DOHH2 (cell line): Measurements from ENCODE around the gene ZNRF1.

Experiments used
- H3F3A ChIP-seq: fragments of 200-600 bp; sonication (generic), shearing (Covaris generic); 2 replicates; pipeline ENCODE4 v1.6.0; 2016; ENCODE audit warnings: antibody characterized with exemption, mild to moderate bottlenecking; ENCODE audit not compliant: control insufficient read depth, insufficient read depth
- H3K27ac ChIP-seq: fragments of 200-600 bp; sonication (generic); 2 replicates; pipeline ENCODE4 v1.5.1; 2014; ENCODE audit warnings: low read depth, mild to moderate bottlenecking, low read length, moderate library complexity
- H3K27me3 ChIP-seq: fragments of 200-600 bp; sonication (generic); 2 replicates; pipeline ENCODE4 v1.6.1; 2014; ENCODE audit warnings: mild to moderate bottlenecking, low read length, mixed read lengths; ENCODE audit not compliant: control insufficient read depth
- H3K36me3 ChIP-seq: fragments of 200-600 bp; sonication (generic); 2 replicates; pipeline ENCODE4 v1.6.1; 2014; ENCODE audit warnings: mild to moderate bottlenecking, low read length, moderate library complexity, mixed read lengths; ENCODE audit not compliant: control insufficient read depth
- H3K4me1 ChIP-seq: fragments of 200-600 bp; sonication (generic); 2 replicates; pipeline ENCODE4 v1.6.1; 2014; ENCODE audit warnings: mild to moderate bottlenecking, low read length, mixed read lengths; ENCODE audit not compliant: control insufficient read depth
- H3K4me2 ChIP-seq: fragments of 200-600 bp; sonication (generic); 2 replicates; pipeline ENCODE4 v1.6.0; 2014; ENCODE audit warnings: mild to moderate bottlenecking, low read length, moderate library complexity
- H3K4me3 ChIP-seq: fragments of 200-600 bp; sonication (generic); 2 replicates; pipeline ENCODE4 v1.5.1; 2014; ENCODE audit warnings: mild to moderate bottlenecking, low read length, mixed read lengths
- H3K79me2 ChIP-seq: fragments of 200-600 bp; sonication (generic); 2 replicates; pipeline ENCODE4 v1.6.1; 2014; ENCODE audit warnings: mild to moderate bottlenecking, low read length, mixed read lengths; ENCODE audit not compliant: control insufficient read depth
- H3K9me2 ChIP-seq: fragments of 200-600 bp; sonication (generic); replicated peaks from 2 replicates; pipeline ENCODE4 v1.6.1; 2014; ENCODE audit warnings: mild to moderate bottlenecking, low read length, mixed read lengths; ENCODE audit not compliant: control insufficient read depth
- H3K9me3 ChIP-seq: fragments of 200-600 bp; sonication (generic); 2 replicates; pipeline ENCODE4 v1.6.1; 2014; ENCODE audit warnings: antibody characterized with exemption, low read length, mixed read lengths; ENCODE audit not compliant: control insufficient read depth, insufficient read depth
- H4K20me1 ChIP-seq: fragments of 200-600 bp; sonication (generic); 2 replicates; pipeline ENCODE4 v1.6.0; 2014; ENCODE audit warnings: low read depth, mild to moderate bottlenecking, antibody characterized with exemption, low read length, moderate library complexity; ENCODE audit not compliant: control insufficient read depth, insufficient read depth
- EZH2phosphoT487 ChIP-seq: fragments of 200-600 bp; sonication (generic); IDR thresholded peaks from 2 replicates; pipeline ENCODE4 v1.6.1; 2017; ENCODE audit warnings: borderline replicate concordance, mild to moderate bottlenecking, antibody characterized with exemption, low read length, moderate library complexity, mixed read lengths
- TF ChIP-seq, protein P1 (sequence below): fragments of 200-600 bp; sonication (generic); IDR thresholded peaks from one replicate; pipeline ENCODE4 v1.5.1; 2014; ENCODE audit warnings: antibody characterized with exemption, mild to moderate bottlenecking, low read depth, low read length; ENCODE audit not compliant: poor library complexity, severe bottlenecking

The ZNRF1 gene

DNA sequence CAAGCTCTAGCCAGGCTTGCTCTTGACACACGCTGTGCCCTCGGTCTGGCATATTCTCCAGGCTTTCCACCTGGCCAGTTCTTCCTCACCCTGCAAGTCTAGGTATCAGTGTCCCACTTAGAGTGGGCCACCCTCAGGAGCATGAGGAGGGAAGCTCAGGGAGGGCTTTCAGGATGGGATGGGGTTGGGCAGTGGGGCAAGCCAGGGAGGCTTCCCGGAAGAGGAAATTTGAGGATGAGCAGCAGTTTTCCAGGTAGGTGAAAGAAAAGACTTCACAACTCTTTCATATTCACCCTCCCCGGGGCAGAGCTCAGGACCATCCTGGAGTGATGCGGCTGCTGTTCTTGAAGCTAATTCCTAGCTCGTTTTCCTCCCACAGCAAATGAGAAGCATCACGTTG, 132.3 kb downstream of the ZNRF1 start:
- Histone ChIP-seq H3K4me1 (peaks cover 3% of the 10 kb centered on the region; the same call in 1 of the 2 replicates), H3K27ac (no peak overlapping the region), H3K9me3 (peaks cover 8% of the 10 kb centered on the region; the same call in 1 of the 2 replicates), H3K4me2 (no peak overlapping the region), H3K4me3 (no peak overlapping the region), H3K27me3 (no peaks in the 10 kb centered on the region), H3F3A (no peaks in the 10 kb centered on the region), H3K79me2 (no peaks in the 10 kb centered on the region), H4K20me1 (no peaks in the 10 kb centered on the region), H3K9me2 (no peaks in the 10 kb centered on the region), H3K36me3 (no peaks in the 10 kb centered on the region)
- TF ChIP-seq, protein P1, sequence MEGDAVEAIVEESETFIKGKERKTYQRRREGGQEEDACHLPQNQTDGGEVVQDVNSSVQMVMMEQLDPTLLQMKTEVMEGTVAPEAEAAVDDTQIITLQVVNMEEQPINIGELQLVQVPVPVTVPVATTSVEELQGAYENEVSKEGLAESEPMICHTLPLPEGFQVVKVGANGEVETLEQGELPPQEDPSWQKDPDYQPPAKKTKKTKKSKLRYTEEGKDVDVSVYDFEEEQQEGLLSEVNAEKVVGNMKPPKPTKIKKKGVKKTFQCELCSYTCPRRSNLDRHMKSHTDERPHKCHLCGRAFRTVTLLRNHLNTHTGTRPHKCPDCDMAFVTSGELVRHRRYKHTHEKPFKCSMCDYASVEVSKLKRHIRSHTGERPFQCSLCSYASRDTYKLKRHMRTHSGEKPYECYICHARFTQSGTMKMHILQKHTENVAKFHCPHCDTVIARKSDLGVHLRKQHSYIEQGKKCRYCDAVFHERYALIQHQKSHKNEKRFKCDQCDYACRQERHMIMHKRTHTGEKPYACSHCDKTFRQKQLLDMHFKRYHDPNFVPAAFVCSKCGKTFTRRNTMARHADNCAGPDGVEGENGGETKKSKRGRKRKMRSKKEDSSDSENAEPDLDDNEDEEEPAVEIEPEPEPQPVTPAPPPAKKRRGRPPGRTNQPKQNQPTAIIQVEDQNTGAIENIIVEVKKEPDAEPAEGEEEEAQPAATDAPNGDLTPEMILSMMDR, result no peak

DNA sequence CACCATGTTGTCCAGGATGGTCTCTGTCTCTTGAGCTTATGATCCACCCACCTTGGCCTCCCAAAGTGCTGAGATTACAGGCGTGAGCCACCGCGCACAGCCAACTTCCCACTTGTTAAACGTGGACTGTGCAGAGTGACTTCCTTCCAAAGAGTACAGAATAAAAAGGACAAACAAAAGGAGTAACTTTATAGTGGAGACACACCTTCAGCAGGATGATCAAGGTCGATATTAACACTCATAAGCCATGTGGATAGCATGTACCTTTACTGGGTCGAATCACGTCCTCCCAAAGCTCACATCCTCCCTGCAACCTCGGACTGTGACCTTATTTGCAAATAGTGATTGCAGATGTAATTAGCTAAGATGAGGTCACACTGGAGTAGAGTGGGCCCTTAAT, 139.4 kb downstream of the ZNRF1 start:
- TF ChIP-seq EZH2phosphoT487, result no peak
- TF ChIP-seq, protein P1, result no peak

DNA sequence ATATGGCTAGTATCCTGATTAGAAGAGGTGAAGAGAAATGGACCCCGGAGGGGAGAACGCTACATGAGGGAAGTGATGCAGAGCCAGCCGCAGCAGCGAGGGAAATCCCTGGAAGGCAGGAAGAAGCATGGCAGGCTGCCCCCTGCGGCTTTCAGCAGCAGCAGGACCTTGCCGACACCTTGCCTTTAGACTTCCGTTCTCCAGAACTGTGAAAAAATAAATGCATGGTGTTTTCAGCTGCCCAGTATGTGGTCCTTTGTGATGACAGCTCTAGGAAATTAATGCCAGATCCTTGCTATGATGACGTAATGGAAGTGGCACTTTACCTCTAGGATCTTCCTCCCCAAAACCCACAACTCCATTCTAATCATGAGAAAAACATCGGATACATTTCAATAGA, 139.8 kb downstream of the ZNRF1 start:
- no peak overlapping the region for H3K4me2 ChIP-seq
- TF ChIP-seq, protein P1, result no peak
- TF ChIP-seq EZH2phosphoT487, result no peak
- no peak overlapping the region for H3K4me3 ChIP-seq
- no peaks in the 10 kb centered on the region for H3K36me3 ChIP-seq
- no peaks in the 10 kb centered on the region for H3K27me3 ChIP-seq
- H3F3A ChIP-seq, result no peaks in the 10 kb centered on the region
- H3K9me2 ChIP-seq, result no peaks in the 10 kb centered on the region
- no peaks in the 10 kb centered on the region for H3K9me3 ChIP-seq
- H3K4me1 ChIP-seq, result no peaks in the 10 kb centered on the region
- no peak overlapping the region for H3K27ac ChIP-seq
- no peaks in the 10 kb centered on the region for H3K79me2 ChIP-seq
- H4K20me1 ChIP-seq, result no peaks in the 10 kb centered on the region

More for the DNA sequence above, 139.4 kb downstream of the ZNRF1 start:
- Histone ChIP-seq H3F3A (no peaks in the 10 kb centered on the region), H3K27me3 (no peaks in the 10 kb centered on the region), H3K4me1 (no peaks in the 10 kb centered on the region), H4K20me1 (no peaks in the 10 kb centered on the region), H3K9me3 (no peaks in the 10 kb centered on the region), H3K79me2 (no peaks in the 10 kb centered on the region), H3K4me2 (no peak overlapping the region), H3K27ac (no peak overlapping the region), H3K9me2 (no peaks in the 10 kb centered on the region), H3K36me3 (no peaks in the 10 kb centered on the region), H3K4me3 (no peak overlapping the region)

DNA sequence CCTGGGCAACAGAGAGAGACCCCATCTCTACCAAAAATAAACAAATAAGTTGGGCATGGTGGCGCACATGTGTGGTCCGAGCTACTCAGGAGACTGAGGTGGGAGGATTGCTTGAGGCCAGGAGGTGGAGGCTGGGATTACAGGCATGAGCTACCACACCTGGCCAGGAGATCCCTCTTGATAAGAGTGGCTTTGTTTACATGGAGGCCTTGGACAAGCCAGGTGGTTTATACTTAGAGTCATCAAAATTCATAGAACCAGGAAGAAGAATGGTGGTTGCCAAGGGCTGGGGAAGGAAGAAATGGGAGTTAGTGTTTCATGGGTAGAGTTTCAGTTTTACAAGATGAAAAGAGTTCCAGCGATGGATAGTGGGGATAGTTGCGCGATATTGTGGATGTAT, 140.7 kb downstream of the ZNRF1 start:
- no peak overlapping the region for H3K4me2 ChIP-seq
- no peaks in the 10 kb centered on the region for H4K20me1 ChIP-seq
- no peaks in the 10 kb centered on the region for H3K79me2 ChIP-seq
- H3K27ac ChIP-seq, result no peak overlapping the region
- no peaks in the 10 kb centered on the region for H3F3A ChIP-seq
- H3K4me1 ChIP-seq, result no peaks in the 10 kb centered on the region
- no peaks in the 10 kb centered on the region for H3K36me3 ChIP-seq
- no peak overlapping the region for H3K4me3 ChIP-seq
- TF ChIP-seq, protein P1, result no peak
- TF ChIP-seq EZH2phosphoT487, result no peak
- H3K9me3 ChIP-seq, result no peaks in the 10 kb centered on the region
- H3K9me2 ChIP-seq, result no peaks in the 10 kb centered on the region
- no peaks in the 10 kb centered on the region for H3K27me3 ChIP-seq
